C4-2B (cell line): Measurements from ENCODE around the gene POLR2B.

Experiments used
- ZFX ChIP-seq: fragments of 450-650 bp; IDR thresholded peaks from 2 replicates; pipeline ENCODE4 v1.6.1; 2017
- TF ChIP-seq, protein P1 (sequence below): fragments of 450-650 bp; conservative IDR thresholded peaks from 2 replicates; pipeline ENCODE4 v1.5.1; 2017; ENCODE audit warnings: mild to moderate bottlenecking

- TF ChIP-seq, protein P1, sequence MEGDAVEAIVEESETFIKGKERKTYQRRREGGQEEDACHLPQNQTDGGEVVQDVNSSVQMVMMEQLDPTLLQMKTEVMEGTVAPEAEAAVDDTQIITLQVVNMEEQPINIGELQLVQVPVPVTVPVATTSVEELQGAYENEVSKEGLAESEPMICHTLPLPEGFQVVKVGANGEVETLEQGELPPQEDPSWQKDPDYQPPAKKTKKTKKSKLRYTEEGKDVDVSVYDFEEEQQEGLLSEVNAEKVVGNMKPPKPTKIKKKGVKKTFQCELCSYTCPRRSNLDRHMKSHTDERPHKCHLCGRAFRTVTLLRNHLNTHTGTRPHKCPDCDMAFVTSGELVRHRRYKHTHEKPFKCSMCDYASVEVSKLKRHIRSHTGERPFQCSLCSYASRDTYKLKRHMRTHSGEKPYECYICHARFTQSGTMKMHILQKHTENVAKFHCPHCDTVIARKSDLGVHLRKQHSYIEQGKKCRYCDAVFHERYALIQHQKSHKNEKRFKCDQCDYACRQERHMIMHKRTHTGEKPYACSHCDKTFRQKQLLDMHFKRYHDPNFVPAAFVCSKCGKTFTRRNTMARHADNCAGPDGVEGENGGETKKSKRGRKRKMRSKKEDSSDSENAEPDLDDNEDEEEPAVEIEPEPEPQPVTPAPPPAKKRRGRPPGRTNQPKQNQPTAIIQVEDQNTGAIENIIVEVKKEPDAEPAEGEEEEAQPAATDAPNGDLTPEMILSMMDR = no peak
- TF ChIP-seq ZFX = no peak
Observed at GRCh38 chr4:57013543-57014120, 34.9 kb downstream of the POLR2B start.
